Tongue (tissue), 2 donors: ENCODE data around the gene NDUFS2. TPM values are rescaled to one million over a fixed set of nuclear protein-coding genes. Genes with fewer than 3 reads are reported as not detected.

Experiments
- DNase-seq: peaks from one replicate; pipeline ENCODE4 v3.0.0-alpha.2; 2015
- total RNA-seq: library from RNA; depleted of rRNA; stranded (reverse); fragments of >200 nt; gene quantifications from one replicate; pipeline ENCODE4 v1.2.3, GENCODE V29; 2014

The NDUFS2 gene
- 174 TPM for total RNA-seq

DNA sequence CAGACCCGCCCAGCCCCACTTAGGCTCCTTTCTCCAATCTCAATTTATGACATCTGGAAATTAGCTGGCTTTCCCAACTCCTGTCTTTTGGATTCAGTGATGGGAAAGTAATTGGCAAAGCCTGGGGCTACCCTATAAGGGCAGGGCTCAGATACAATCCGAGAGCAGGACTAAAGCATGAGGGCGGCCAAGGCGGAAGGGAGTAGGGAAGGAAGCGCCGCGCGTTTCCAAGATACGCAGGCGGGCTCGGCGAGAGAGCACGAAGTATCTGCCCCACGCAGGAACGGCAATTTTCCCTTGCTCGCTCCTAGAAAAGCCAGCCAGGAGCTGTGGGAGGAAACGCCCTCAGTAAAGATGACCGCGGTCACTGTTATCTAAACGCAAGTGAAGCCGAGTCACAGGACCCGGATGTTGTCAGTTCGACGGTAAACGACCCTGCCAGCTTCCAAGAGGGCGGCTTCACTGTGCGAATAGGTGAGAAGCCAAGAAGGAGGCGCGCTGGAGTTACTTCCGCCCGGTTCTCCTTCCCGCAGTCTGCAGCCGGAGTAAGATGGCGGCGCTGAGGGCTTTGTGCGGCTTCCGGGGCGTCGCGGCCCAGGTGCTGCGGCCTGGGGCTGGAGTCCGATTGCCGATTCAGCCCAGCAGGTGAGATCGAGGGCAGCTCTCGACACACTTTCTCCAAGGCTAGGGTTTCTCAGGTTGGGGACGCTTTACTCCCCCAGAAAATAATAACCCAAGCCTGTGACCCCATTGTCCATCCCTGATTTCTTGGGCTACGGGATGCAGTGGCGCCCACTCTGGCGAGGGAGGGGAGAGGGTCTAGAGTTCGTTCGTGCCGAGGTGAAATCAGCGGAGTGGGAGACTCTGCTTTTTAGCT, at the start of gene NDUFS2:
Gene NDUFS2, plus strand, starts transcription at position 532 of the 877 bp plus-strand sequence. Its CDS starts 19 bp downstream, at position 551.
- peak; percentile 99 for DNase-seq

- DNase-seq: no peak
Observed at GRCh38 chr1:161153176-161153575, 49.0 kb upstream of the NDUFS2 start.

DNA sequence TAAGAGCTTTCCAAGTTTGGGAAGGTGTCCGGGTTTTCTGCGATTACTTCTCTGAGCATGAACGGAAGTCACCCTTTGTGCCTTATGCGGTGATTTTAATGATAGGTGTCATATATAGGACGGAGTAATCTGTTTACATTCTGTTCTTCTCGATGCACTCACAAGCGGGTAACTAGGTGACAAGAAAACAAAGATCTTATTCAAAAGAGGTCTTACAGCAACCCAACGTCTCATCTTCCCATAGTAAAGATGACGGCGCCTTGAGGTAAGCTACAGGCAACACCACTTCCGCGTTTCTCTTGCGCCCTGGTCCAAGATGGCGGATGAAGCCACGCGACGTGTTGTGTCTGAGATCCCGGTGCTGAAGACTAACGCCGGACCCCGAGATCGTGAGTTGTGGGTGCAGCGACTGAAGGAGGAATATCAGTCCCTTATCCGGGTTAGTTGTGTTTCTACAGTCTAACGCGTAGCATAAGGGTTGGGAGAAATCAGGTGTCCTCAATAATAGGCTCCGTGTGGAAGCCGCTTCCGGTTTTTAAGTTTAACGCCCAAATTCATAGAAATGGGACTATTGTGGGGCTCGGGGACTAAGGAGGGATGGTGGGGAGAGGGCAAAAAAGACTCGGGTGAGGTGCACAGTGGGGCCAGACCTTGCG, 48.4 kb upstream of the NDUFS2 start, which contains the start of gene UFC1:
Gene UFC1, plus strand, starts transcription at position 297 of the 656 bp plus-strand sequence. Its CDS starts 20 bp downstream, at position 317.
- DNase-seq: peak; percentile 95

GRCh38 chr1:161157867-161158266, 44.3 kb upstream of the NDUFS2 start:
- no peak for DNase-seq

DNA sequence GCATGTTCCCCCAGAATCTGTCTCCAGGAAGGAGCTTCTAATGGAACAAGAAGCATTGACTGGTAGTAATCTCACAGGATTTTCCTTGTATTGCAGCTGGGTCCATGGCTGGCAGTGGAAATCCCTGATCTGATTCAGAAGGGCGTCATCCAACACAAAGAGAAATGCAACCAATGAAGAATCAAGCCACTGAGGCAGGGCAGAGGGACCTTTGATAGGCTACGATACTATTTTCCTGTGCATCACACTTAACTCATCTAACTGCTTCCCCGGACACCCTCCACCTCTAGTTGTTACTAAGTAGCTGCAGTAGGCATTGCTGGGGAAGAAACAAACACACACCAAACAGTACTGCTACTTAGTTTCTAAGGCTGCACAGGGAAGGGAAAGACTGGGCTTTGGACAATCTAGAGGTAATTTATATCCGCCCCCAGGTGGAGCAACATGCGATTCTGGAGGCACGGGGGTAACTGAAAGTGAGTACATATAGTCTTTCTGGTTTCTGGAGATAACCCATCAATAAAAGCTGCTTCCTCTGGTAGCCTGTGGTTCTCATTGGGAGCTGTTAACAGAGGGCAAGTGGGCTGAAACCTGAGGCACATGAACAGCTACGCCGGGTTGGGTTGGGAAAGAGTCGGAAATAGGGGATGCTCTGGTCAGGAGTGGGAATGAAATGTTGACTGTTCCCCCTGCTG, 43.7 kb upstream of the NDUFS2 start:
- DNase-seq: no peak

- peak; percentile 98 for DNase-seq
Observed at GRCh38 chr1:161159087-161159912, 42.9 kb upstream of the NDUFS2 start, which contains the start of gene USP21. TSS of gene USP21 (plus strand) at chr1:161159500. CDS start at chr1:161160641, 1,141 bp downstream.

GRCh38 chr1:161159913-161160243, 42.3 kb upstream of the NDUFS2 start:
- DNase-seq: no peak

- no peak for DNase-seq
Observed at GRCh38 chr1:161160671-161161145, 41.5 kb upstream of the NDUFS2 start.

- DNase-seq: no peak
Observed at GRCh38 chr1:161161652-161162051, 40.5 kb upstream of the NDUFS2 start.

DNA sequence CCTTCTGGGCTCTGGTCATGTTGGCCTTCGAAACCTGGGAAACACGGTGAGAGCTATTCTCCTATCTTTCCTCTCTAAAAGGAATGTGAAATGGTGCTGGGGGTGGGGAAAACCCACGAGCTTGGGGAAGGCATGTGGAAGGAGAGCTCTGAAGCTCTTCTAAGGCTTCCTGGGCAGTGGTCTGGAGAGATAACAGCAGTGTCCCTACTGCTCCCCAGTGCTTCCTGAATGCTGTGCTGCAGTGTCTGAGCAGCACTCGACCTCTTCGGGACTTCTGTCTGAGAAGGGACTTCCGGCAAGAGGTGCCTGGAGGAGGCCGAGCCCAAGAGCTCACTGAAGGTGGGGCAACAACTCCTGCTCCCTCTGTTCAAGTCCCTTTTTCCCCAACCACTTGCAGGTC, 40.1 kb upstream of the NDUFS2 start:
- DNase-seq: no peak

- DNase-seq: no peak
Observed at GRCh38 chr1:161162806-161163205, 39.4 kb upstream of the NDUFS2 start.

GRCh38 chr1:161163793-161164192, 38.4 kb upstream of the NDUFS2 start:
- DNase-seq: no peak

GRCh38 chr1:161164901-161165610, 37.1 kb upstream of the NDUFS2 start:
- DNase-seq: no peak

DNA sequence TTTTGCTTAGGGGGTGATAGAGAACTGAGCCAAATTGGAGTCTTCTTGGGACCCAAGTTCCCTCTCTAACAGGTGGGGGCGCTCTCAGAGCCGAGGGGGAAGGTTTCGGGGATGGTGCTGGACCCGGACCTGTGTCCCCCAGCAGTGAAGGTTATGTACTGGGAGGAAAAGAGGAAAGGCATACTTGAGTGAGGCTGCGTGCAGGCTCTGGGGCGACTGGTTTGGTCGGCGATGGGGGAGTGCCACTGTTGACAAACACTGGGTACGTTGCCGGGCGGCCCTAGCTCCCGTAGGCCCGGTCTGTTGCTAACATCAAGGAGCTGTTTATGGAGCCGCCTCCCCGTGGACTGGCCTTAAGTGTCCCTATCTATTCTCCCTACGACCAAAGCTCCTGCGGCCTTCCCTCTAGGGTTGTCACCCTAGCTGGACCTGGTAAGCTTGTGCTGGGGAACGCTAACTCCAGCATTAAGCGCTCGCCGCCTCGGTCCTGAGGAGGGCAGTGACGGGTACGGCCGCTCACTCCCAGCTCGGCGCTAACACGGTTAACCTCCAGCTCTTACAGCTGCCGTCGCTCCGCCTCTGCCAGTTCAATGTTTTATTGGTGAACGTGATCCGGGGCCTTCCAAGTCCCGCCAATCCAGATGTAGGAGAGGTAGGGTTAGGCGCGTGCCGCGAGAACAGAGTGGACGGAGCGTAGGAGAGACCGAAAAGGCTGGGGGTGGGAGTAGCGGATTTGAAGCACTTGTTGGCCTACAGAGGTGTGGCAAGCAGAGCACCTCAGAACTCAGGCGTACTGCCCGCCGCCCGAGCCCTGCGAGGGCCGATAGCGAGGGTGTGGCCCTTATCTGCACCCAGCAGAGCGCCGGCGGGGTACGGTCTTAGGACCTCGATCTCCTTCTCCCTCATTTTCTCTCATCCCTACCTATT, 36.2 kb upstream of the NDUFS2 start, which contains the start of gene PPOX:
Gene PPOX, plus strand, starts transcription at position 685 of the 927 bp plus-strand sequence. CDS start 422 bp downstream, outside the sequence.
- DNase-seq: peak; percentile 99

- DNase-seq: no peak
Observed at GRCh38 chr1:161166669-161167548, 35.3 kb upstream of the NDUFS2 start.

- no peak for DNase-seq
Observed at GRCh38 chr1:161168906-161169305, 33.3 kb upstream of the NDUFS2 start.

DNA sequence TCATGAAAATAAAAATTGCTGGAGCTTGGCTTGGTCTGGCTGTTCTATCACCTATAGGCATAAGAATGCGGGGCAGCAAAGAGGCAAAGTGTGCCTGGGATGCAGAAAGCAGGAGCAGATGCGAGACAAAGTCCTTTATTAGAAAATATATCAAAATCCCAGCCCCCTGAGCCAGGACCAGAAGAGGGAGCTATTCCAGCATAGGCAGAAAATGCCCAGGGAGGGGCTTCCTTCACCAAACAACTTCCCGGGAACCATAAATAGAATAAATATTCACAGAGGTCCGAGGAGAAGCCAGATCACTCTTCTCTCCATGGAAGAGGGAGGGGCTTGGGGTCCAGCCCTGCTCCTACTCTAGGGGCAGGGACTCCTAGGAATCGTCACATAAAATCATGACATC, 31.0 kb upstream of the NDUFS2 start:
- DNase-seq: no peak

DNA sequence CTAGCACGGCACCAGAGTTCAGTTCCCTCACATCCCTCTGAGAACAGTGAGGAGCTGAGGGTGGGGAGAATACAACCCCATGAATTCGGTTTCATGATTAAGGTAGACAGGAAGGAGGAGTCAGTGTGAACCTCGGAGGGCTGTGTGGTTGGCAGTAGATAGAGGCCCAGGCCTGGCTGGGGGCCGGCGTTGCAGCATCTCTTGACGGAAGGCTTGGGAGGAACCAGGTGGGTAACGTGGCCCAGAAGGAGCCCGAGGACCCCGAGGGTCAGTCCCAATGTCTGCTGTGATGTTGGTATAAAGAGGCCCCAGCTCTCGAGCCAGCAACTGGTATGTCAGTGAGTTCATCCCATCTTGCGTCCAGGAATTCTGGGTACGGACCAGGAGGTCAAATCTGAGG, 30.5 kb upstream of the NDUFS2 start:
- DNase-seq: no peak

- no peak for DNase-seq
Observed at GRCh38 chr1:161172349-161172748, 29.8 kb upstream of the NDUFS2 start.
